ENCODE results near the gene RGL3. TPM values are rescaled to one million over a fixed set of nuclear protein-coding genes. Genes with fewer than 3 reads are reported as not detected.

Gene RGL3
- total and polyA plus RNA-seq, 10 of the 15 experiments (the other 5 are each of a cell fraction or from before 2014, with no cell fraction given), result not detected

GRCh38 chr19:11446271-11446651 lies 27.1 kb upstream of the RGL3 start:
- FAIRE-seq, result no peak
- Histone ChIP-seq H4K20me1 (ENCODE audit: control insufficient read depth, insufficient read depth) (no peaks in the 10 kb centered on the region), H3K27me3 (replicated peaks in 1 of 2; ENCODE audit: control insufficient read depth in 2 of 2, insufficient read depth in 2 of 2, low read length in 1 of 2) (no peaks in the 10 kb centered on the region), H2AFZ (ENCODE audit: control insufficient read depth, low read depth, low read length) (no peak overlapping the region), H3K79me2 (ENCODE audit: control insufficient read depth, insufficient read depth, low read length) (no peaks in the 10 kb centered on the region), H3K4me1 (ENCODE audit: control insufficient read depth, insufficient read depth, low read length) (0 out of 2 replicates have a peak, but pooled peaks cover 4% of the 10 kb centered on the region), H3K4me2 (ENCODE audit: control insufficient read depth, insufficient read depth) (no peak overlapping the region), H3K4me3 (no peak overlapping the region), H3K36me3 (ENCODE audit: control insufficient read depth in 2 of 2, insufficient read depth in 2 of 2, low read length in 1 of 2) (peaks cover 15 to 42% of the 10 kb centered on the region in 2 experiments), H3K9ac (ENCODE audit: control insufficient read depth, insufficient read depth, low read length) (no peak overlapping the region), H3K27ac (ENCODE audit: control insufficient read depth, insufficient read depth) (no peak overlapping the region), H3K9me3 (replicated peaks; ENCODE audit: control insufficient read depth, insufficient read depth, low read length) (no peaks in the 10 kb centered on the region)
- no peak for DNase-seq (ENCODE audit: low read depth, low spot score)
- ATAC-seq, result no peak
- SMC1A ChIA-PET (ENCODE audit: uncharacterized antibody, unreplicated experiment), result interaction anchor here (1.2 kb wide), 2 partner anchors 25 to 69 kb away, joined by 3 to 4 read pairs; no protein-coding TSS in a partner anchor
- CTCF ChIA-PET, result interaction anchor here (1.1 to 2.0 kb wide), 3 partner anchors 9 to 65 kb away, joined by 4 to 21 read pairs (median 5); partner anchors contain the start of genes ODAD3 and PRKCSH
- TF ChIP-seq NFYB (IDR thresholded peaks at IDR 0.05; ENCODE audit: insufficient read depth, low read depth, low read length) (no peak), KLF5 (IDR thresholded peaks at IDR 0.05; ENCODE audit: partially characterized antibody) (no peak)
- TF ChIP-seq, protein P1, sequence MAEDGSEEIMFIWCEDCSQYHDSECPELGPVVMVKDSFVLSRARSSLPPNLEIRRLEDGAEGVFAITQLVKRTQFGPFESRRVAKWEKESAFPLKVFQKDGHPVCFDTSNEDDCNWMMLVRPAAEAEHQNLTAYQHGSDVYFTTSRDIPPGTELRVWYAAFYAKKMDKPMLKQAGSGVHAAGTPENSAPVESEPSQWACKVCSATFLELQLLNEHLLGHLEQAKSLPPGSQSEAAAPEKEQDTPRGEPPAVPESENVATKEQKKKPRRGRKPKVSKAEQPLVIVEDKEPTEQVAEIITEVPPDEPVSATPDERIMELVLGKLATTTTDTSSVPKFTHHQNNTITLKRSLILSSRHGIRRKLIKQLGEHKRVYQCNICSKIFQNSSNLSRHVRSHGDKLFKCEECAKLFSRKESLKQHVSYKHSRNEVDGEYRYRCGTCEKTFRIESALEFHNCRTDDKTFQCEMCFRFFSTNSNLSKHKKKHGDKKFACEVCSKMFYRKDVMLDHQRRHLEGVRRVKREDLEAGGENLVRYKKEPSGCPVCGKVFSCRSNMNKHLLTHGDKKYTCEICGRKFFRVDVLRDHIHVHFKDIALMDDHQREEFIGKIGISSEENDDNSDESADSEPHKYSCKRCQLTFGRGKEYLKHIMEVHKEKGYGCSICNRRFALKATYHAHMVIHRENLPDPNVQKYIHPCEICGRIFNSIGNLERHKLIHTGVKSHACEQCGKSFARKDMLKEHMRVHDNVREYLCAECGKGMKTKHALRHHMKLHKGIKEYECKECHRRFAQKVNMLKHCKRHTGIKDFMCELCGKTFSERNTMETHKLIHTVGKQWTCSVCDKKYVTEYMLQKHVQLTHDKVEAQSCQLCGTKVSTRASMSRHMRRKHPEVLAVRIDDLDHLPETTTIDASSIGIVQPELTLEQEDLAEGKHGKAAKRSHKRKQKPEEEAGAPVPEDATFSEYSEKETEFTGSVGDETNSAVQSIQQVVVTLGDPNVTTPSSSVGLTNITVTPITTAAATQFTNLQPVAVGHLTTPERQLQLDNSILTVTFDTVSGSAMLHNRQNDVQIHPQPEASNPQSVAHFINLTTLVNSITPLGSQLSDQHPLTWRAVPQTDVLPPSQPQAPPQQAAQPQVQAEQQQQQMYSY (CRISPR knock-in tag; IDR thresholded peaks at IDR 0.05), result no peak
- TF ChIP-seq, protein P2, sequence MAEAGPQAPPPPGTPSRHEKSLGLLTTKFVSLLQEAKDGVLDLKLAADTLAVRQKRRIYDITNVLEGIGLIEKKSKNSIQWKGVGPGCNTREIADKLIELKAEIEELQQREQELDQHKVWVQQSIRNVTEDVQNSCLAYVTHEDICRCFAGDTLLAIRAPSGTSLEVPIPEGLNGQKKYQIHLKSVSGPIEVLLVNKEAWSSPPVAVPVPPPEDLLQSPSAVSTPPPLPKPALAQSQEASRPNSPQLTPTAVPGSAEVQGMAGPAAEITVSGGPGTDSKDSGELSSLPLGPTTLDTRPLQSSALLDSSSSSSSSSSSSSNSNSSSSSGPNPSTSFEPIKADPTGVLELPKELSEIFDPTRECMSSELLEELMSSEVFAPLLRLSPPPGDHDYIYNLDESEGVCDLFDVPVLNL (IDR thresholded peaks at IDR 0.05; ENCODE audit: low read depth, low read length), result no peak
- TF ChIP-seq, protein P3, sequence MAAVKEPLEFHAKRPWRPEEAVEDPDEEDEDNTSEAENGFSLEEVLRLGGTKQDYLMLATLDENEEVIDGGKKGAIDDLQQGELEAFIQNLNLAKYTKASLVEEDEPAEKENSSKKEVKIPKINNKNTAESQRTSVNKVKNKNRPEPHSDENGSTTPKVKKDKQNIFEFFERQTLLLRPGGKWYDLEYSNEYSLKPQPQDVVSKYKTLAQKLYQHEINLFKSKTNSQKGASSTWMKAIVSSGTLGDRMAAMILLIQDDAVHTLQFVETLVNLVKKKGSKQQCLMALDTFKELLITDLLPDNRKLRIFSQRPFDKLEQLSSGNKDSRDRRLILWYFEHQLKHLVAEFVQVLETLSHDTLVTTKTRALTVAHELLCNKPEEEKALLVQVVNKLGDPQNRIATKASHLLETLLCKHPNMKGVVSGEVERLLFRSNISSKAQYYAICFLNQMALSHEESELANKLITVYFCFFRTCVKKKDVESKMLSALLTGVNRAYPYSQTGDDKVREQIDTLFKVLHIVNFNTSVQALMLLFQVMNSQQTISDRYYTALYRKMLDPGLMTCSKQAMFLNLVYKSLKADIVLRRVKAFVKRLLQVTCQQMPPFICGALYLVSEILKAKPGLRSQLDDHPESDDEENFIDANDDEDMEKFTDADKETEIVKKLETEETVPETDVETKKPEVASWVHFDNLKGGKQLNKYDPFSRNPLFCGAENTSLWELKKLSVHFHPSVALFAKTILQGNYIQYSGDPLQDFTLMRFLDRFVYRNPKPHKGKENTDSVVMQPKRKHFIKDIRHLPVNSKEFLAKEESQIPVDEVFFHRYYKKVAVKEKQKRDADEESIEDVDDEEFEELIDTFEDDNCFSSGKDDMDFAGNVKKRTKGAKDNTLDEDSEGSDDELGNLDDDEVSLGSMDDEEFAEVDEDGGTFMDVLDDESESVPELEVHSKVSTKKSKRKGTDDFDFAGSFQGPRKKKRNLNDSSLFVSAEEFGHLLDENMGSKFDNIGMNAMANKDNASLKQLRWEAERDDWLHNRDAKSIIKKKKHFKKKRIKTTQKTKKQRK (IDR thresholded peaks at IDR 0.05; ENCODE audit: low read depth, low read length), result no peak
- BruUV-seq (replicated peaks), result no TSS peak
- RAD21 ChIA-PET (ENCODE audit: unreplicated experiment), result interaction anchor here (0.6 to 1.4 kb wide), 2 partner anchors 69 to 229 kb away, joined by 3 read pairs; no protein-coding TSS in a partner anchor
- intact Hi-C loops (cut with micrococcal nuclease; ENCODE audit: unreplicated experiment), result loop anchor here (2.0 kb wide), 1 partner anchor 65 kb away; no protein-coding TSS in a partner anchor
- in situ Hi-C loops (cut with MboI), result no loop called here
- POLR2A ChIA-PET, result interaction anchor here (0.7 kb wide), 1 partner anchor 58 kb away, joined by 3 read pairs; no protein-coding TSS in a partner anchor
- whole genome bisulfite sequencing (ENCODE audit: insufficient coverage, insufficient replicate concordance, low lambda C conversion rate, missing lambda C conversion rate), result 69% methylated on average over 5 of the region's 14 CpGs

Measured in GM12878 (cell line).